Measurements from ENCODE around the gene MB21D2.
"Not testable (repeated sequence)": the region's sequence is repeated elsewhere in the genome, so short reads cannot be mapped to it uniquely, and the experiment has no call there.

Gene MB21D2

GRCh38 chr3:192801985-192802384 lies 115.7 kb downstream of the MB21D2 start:
- TF ChIP-seq, protein P1, sequence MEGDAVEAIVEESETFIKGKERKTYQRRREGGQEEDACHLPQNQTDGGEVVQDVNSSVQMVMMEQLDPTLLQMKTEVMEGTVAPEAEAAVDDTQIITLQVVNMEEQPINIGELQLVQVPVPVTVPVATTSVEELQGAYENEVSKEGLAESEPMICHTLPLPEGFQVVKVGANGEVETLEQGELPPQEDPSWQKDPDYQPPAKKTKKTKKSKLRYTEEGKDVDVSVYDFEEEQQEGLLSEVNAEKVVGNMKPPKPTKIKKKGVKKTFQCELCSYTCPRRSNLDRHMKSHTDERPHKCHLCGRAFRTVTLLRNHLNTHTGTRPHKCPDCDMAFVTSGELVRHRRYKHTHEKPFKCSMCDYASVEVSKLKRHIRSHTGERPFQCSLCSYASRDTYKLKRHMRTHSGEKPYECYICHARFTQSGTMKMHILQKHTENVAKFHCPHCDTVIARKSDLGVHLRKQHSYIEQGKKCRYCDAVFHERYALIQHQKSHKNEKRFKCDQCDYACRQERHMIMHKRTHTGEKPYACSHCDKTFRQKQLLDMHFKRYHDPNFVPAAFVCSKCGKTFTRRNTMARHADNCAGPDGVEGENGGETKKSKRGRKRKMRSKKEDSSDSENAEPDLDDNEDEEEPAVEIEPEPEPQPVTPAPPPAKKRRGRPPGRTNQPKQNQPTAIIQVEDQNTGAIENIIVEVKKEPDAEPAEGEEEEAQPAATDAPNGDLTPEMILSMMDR (conservative IDR thresholded peaks at IDR 0.05) = no peak
- TF ChIP-seq ZFX (IDR thresholded peaks at IDR 0.05) = no peak
- H3K27ac ChIP-seq = no peak overlapping the region

DNA sequence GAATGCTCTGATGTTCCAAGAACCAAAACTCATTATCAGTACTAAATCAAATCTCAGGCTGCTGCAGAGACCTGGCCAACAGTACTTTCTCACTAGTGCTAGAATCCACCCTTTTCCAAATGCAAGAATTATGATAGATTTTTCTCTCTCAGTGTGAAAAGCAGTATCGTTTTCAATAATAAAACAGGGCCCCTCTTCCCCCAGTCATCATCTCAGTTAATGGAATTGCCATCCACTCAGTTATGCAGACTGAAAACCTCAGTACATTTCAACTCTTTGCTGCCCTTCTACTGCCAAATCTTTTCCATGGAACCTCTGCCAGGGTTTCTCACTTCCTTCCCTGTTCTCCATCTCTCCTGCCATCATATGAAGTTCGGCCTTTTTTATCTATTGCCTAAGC lies 117.9 kb downstream of the MB21D2 start:
- no peak overlapping the region for H3K27ac ChIP-seq
- TF ChIP-seq ZFX (IDR thresholded peaks at IDR 0.05) = no peak
- TF ChIP-seq, protein P1 (conservative IDR thresholded peaks at IDR 0.05) = no peak

DNA sequence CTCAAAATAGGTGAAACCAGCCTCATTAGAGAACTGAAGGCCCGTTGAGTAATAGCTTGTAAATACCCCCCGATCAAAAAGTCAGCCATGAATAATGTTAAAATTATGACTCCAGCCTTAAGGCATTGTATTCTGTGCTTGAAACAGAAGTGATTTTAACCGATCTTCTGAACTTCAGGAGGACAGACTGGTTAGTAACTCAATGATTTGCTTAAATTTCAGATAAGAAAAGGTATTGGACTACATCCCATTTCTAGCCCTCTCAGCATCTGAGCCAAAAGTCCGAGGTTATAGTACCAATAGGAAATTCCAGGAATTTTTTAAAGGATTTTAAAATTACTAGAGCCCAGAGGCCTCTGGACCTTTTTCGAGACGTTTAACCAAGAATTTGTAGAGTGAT lies 122.6 kb downstream of the MB21D2 start:
- H3K27ac ChIP-seq = no peak overlapping the region
- no peak for TF ChIP-seq ZFX (IDR thresholded peaks at IDR 0.05)
- TF ChIP-seq, protein P1 (conservative IDR thresholded peaks at IDR 0.05) = no peak

DNA sequence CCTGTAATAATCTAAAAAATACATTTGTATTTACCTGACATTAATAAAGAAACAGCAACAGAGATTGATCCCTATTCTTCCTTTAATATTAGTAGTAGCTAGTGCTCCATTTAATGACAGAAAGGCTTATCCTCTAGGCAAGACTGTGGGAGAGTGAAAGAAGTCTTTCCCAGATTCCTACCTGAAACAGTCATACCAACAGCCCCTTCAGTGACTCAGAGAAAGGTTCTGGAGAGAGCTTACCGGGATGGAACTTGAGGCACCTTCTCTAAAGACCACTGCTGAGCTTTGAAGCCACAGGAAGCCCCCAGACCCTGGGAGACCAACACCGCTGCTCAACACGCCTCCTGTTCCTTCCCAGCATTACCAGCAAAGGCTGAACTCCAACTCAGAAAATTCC lies 123.4 kb downstream of the MB21D2 start:
- TF ChIP-seq ZFX (IDR thresholded peaks at IDR 0.05) = no peak
- TF ChIP-seq, protein P1 (conservative IDR thresholded peaks at IDR 0.05) = no peak
- H3K27ac ChIP-seq = no peak overlapping the region

DNA sequence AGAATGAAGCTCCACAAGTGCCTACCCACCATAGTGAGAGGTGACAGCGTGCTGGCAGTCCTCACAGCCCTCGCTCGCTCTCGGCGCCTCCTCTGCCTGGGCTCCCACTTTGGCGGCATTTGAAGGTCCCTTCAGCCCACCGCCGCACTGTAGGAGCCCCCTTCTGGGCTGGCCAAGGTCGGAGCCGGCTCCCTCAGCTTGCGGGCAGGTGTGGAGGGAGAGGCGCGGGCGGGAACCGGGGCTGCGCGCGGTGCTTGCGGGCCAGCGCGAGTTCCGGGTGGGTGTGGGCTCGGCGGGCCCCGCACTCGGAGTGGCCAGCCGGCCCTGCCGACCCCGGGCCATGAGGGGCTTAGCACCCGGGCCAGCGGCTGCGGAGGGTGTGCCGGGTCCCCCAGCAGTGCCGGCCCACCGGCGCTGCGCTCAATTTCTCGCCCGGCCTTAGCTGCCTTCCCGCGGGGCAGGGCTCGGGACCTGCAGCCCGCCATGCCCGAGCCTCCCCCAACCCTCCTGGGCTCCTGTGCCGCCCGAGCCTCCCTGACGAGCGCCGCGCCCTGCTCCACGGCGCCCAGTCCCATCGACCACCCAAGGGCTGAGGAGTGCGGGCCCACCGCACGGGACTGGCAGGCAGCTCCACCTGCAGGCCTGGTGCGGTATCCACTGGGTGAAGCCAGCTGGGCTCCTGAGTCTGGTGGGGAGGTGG lies 128.7 kb downstream of the MB21D2 start:
- TF ChIP-seq, protein P1 (conservative IDR thresholded peaks at IDR 0.05) = peak; percentile 53
- not testable (repeated sequence) for H3K27ac ChIP-seq

- TF ChIP-seq ZFX (IDR thresholded peaks at IDR 0.05) = no peak
- TF ChIP-seq, protein P1 (conservative IDR thresholded peaks at IDR 0.05) = no peak
- H3K27ac ChIP-seq = no peak overlapping the region
Observed at GRCh38 chr3:192778508-192778907, 139.1 kb downstream of the MB21D2 start.

DNA sequence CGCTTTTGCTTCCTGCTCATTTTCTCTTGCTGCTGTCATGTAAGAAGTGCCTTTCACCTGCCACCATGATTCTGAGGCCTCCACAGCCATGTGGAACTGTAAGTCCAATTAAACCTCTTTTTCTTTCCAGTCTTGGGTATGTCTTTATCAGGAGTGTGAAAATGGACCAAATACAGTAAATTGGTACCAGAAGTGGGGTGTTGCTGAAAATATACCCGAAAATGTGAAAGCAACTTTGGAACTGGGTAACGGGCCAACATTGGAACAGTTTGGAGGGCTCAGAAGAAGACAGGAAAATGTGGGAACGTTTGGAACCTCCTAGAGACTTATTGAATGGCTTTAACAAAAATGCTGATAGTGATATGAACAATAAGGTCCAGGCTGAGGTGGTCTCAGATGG lies 143.3 kb downstream of the MB21D2 start:
- not testable (repeated sequence) for H3K27ac ChIP-seq

DNA sequence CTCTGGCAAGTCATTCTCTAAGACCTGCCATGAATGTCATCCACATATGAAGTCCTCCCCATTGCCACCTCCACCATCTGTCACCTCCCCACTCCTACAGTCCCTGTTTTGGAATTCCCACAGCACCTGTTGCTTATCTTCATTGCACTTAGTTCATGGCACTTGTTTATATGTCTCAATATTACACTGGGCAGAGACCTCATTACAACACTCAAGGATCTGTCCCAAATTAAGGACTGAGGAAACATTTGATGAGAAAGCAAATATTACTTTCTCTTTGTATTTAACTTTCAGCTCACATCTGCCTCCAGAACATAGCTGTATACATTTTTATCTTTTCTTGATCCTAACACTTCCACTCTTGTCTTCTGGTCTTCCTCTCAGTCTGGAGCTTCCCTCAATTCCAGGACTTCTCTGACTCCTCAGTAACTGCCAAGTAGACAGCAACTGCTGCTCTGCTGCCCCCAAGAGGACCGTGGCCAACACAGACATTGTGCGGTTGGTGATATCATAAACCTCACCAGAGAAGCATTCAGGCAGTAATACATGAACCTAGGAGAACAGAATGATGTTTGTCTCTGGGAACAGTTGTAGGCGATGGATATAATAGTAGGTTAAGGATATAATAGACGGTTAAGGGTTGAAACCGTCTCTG lies 145.3 kb downstream of the MB21D2 start:
- H3K27ac ChIP-seq = no peak overlapping the region
- TF ChIP-seq ZFX (IDR thresholded peaks at IDR 0.05) = no peak
- TF ChIP-seq, protein P1 (conservative IDR thresholded peaks at IDR 0.05) = peak; percentile 83

All from C4-2B (cell line).